HepG2 (cell line): Measurements from ENCODE around the gene SLC9A9. TPM values are rescaled to one million over a fixed set of nuclear protein-coding genes. Genes with fewer than 3 reads are reported as not detected.

Experiments used
- ATAC-seq: fragments of 200-7000 bp; cut with Tn5 transposase; 3 replicates; pipeline ENCODE4 v1.9.1; 2020; ENCODE audit warnings: mild to moderate bottlenecking, moderate library complexity
- BruUV-seq: library from RNA; stranded (reverse); fragments of 400-500 nt; replicated peaks from 2 replicates; lab custom pipeline; 2021; lab: Mats Ljungman, UMichigan
- CTCF ChIA-PET: fragments of 300-600 bp; formaldehyde crosslinking; extraction: SDS; loops from one replicate; lab custom pipeline; 2021; ENCODE audit warnings: low total read pairs, inconsistent platforms, low intra/inter-chr PET ratio; lab: Yijun Ruan, JAX
- POLR2A ChIA-PET: fragments of 350-600 bp; sonication (Branson Sonifier 250); formaldehyde crosslinking; loops from one replicate; lab custom pipeline; 2020; ENCODE audit warnings: antibody characterized with exemption, inconsistent platforms; lab: Yijun Ruan, JAX
- DNase-seq: peaks from one replicate; pipeline ENCODE4 v3.0.0-alpha.2; 2015; ENCODE audit warnings: low spot score
- FAIRE-seq: peaks from 3 replicates; lab custom pipeline; 2011; peaks lifted over from hg19 to GRCh38; lab: Jason Lieb, UNC
- H2AFZ ChIP-seq: one replicate; pipeline ENCODE4 v1.6.1; 2011; ENCODE audit warnings: low read length, inconsistent platforms
- H3K27ac ChIP-seq: fragments of 300-600 bp; 3 replicates; pipeline ENCODE4 v1.8.0; 2011; ENCODE audit warnings: mixed run types, mild to moderate bottlenecking, mixed read lengths, low read length, inconsistent platforms; ENCODE audit not compliant: insufficient read depth; ENCODE audit errors: extremely low read length
- H3K27me3 ChIP-seq, 2 experiments: fragments of 200-600 bp in 1 of 2; 2 replicates in 1 of 2; 3 replicates in 1 of 2; pipeline versions ENCODE4 v1.6.0 to v1.8.0; 2011; ENCODE audit warnings: low read length in 2 of 2, mild to moderate bottlenecking in 2 of 2, moderate library complexity in 2 of 2, inconsistent platforms in 1 of 2; ENCODE audit not compliant: insufficient read depth in 2 of 2, control insufficient read depth in 1 of 2
- H3K36me3 ChIP-seq, 2 experiments: fragments of 200-600 bp in 1 of 2; replicated peaks in 1 of 2; 2 replicates in 1 of 2; 3 replicates in 1 of 2; pipeline versions ENCODE4 v1.5.1 to v1.8.0; 2011; ENCODE audit warnings: low read length in 2 of 2, inconsistent platforms in 1 of 2; ENCODE audit not compliant: insufficient read depth in 2 of 2, control insufficient read depth in 1 of 2
- H3K4me1 ChIP-seq: 2 replicates; pipeline ENCODE4 v1.5.1; 2012; ENCODE audit warnings: low read length, inconsistent platforms; ENCODE audit not compliant: insufficient read depth
- H3K4me2 ChIP-seq: 2 replicates; pipeline ENCODE4 v1.6.0; 2011; ENCODE audit warnings: low read depth, low read length, inconsistent platforms
- H3K4me3 ChIP-seq, 3 experiments: fragments of 200-600 bp in 1 of 3; sonication (generic), shearing (Covaris generic) in 1 of 3; replicated peaks in 1 of 3; 2 replicates each; pipeline ENCODE4 v1.5.1; 2011 to 2016; ENCODE audit warnings: low read length in 3 of 3, inconsistent platforms in 2 of 3, low read depth in 2 of 3, mild to moderate bottlenecking in 2 of 3, control low read depth in 1 of 3, mixed read lengths in 1 of 3; ENCODE audit not compliant: insufficient read depth in 1 of 3
- H3K79me2 ChIP-seq: one replicate; pipeline ENCODE4 v1.6.1; 2011; ENCODE audit warnings: low read length, inconsistent platforms; ENCODE audit not compliant: insufficient read depth
- H3K9ac ChIP-seq: 2 replicates; pipeline ENCODE4 v1.6.0; 2011; ENCODE audit warnings: mild to moderate bottlenecking, low read depth, low read length, inconsistent platforms; ENCODE audit not compliant: insufficient read depth
- H3K9me3 ChIP-seq: 2 replicates; pipeline ENCODE4 v1.5.1; 2012; ENCODE audit warnings: mild to moderate bottlenecking, low read length
- H4K20me1 ChIP-seq: 2 replicates; pipeline ENCODE4 v1.6.0; 2011; ENCODE audit warnings: inconsistent platforms, mild to moderate bottlenecking, low read length, moderate library complexity; ENCODE audit not compliant: insufficient read depth
- ASH2L ChIP-seq: fragments of 300-600, 200-600 bp; sonication (generic); IDR thresholded peaks from 2 replicates; pipeline ENCODE4 v1.7.0; 2017; ENCODE audit warnings: low read depth, mild to moderate bottlenecking, moderate library complexity, mixed read lengths, low read length; ENCODE audit not compliant: insufficient read length
- CTCF ChIP-seq: sonication (generic); formaldehyde crosslinking; IDR thresholded peaks from 2 replicates; pipeline ENCODE4 v1.5.0; 2020; ENCODE audit warnings: mild to moderate bottlenecking, missing genetic modification reagents, moderate library complexity
- HNF4A ChIP-seq: sonication (generic); formaldehyde crosslinking; IDR thresholded peaks from 2 replicates; pipeline ENCODE4 v1.4.0; 2020; ENCODE audit warnings: missing genetic modification reagents
- IRF9 ChIP-seq: sonication (generic); formaldehyde crosslinking; IDR thresholded peaks from 2 replicates; pipeline ENCODE4 v1.8.0; 2022; ENCODE audit warnings: missing genetic modification reagents, mild to moderate bottlenecking, borderline replicate concordance
- KMT2A ChIP-seq: sonication (generic); formaldehyde crosslinking; IDR thresholded peaks from 2 replicates; pipeline ENCODE4 v1.4.0; 2020; ENCODE audit warnings: missing genetic modification reagents
- NFATC3 ChIP-seq: sonication (generic); formaldehyde crosslinking; IDR thresholded peaks from 2 replicates; pipeline ENCODE4 v1.5.1; 2020; ENCODE audit warnings: mild to moderate bottlenecking, missing genetic modification reagents
- SIX1 ChIP-seq: sonication (generic); formaldehyde crosslinking; IDR thresholded peaks from 2 replicates; pipeline ENCODE4 v1.4.0; 2020; ENCODE audit warnings: missing genetic modification reagents, borderline replicate concordance
- STAG1 ChIP-seq: sonication (generic); formaldehyde crosslinking; IDR thresholded peaks from 2 replicates; pipeline ENCODE4 v1.4.0; 2020; ENCODE audit warnings: missing genetic modification reagents
- TEAD3 ChIP-seq: optimal IDR thresholded peaks from 2 replicates; pipeline ENCODE3; 2016; ENCODE audit warnings: borderline replicate concordance
- ZMAT3 ChIP-seq: sonication (generic); formaldehyde crosslinking; conservative IDR thresholded peaks from 2 replicates; pipeline ENCODE4 v1.7.0; 2021; ENCODE audit warnings: missing genetic modification reagents
- ZNF234 ChIP-seq: sonication (generic); formaldehyde crosslinking; conservative IDR thresholded peaks from 2 replicates; pipeline ENCODE4 v1.5.1; 2020; ENCODE audit warnings: mild to moderate bottlenecking, missing genetic modification reagents
- ZNF337 ChIP-seq: sonication (generic); formaldehyde crosslinking; IDR thresholded peaks from 2 replicates; pipeline ENCODE4 v1.5.1; 2020; ENCODE audit warnings: missing genetic modification reagents, low read depth, mild to moderate bottlenecking, borderline replicate concordance
- ZNF572 ChIP-seq: sonication (generic); formaldehyde crosslinking; IDR thresholded peaks from 2 replicates; pipeline ENCODE4 v1.5.1; 2020; ENCODE audit warnings: mild to moderate bottlenecking, missing genetic modification reagents
- ZNF607 ChIP-seq: sonication (generic); formaldehyde crosslinking; IDR thresholded peaks from 2 replicates; pipeline ENCODE4 v1.5.1; 2020; ENCODE audit warnings: missing genetic modification reagents, mild to moderate bottlenecking, borderline replicate concordance
- ZNF629 ChIP-seq: sonication (generic); formaldehyde crosslinking; conservative IDR thresholded peaks from 2 replicates; pipeline ENCODE4 v1.5.0; 2020; ENCODE audit warnings: missing genetic modification reagents
- ZNF772 ChIP-seq: sonication (generic); formaldehyde crosslinking; IDR thresholded peaks from 2 replicates; pipeline ENCODE4 v1.5.0; 2020; ENCODE audit warnings: mild to moderate bottlenecking, missing genetic modification reagents
- ZNF816 ChIP-seq: sonication (generic); formaldehyde crosslinking; IDR thresholded peaks from 2 replicates; pipeline ENCODE4 v1.8.0; 2022; ENCODE audit warnings: missing genetic modification reagents, mild to moderate bottlenecking, borderline replicate concordance
- WGBS: methylation state at CpG from one replicate; pipeline ENCODE4 v1.1.6; 2017; ENCODE audit warnings: low lambda C conversion rate; 5-methylcytosine and 5-hydroxymethylcytosine counted together
- in situ Hi-C: cut with HindIII; loops from 2 replicates; pipeline ENCODE4 v1.10.0; 2017; ENCODE audit warnings: low pct_unique_long_range_greater_than_20kb; ENCODE audit not compliant: extremely low pct_ligation_motif_present
- intact Hi-C: fragments of 100-400 bp; cut with micrococcal nuclease; formaldehyde crosslinking; loops from one replicate; pipeline ENCODE4 v1.10.0; 2022; ENCODE audit not compliant: unreplicated experiment
- polyA plus RNA-seq, 8 experiments: library from polyadenylated mRNA; depleted of rRNA in 3 of 8; stranded (reverse) in 7 of 8; unstranded in 1 of 8; fragments of >200 nt; fragmentation: Illumina TruSeq in 4 of 8; extraction: Trizol in 4 of 8; gene quantifications; 2 replicates each; pipeline versions ENCODE4 v1.2.1 to v1.2.3, GENCODE V29; 2011 to 2016; ENCODE audit warnings: low read depth in 4 of 8, missing spikeins in 1 of 8, mixed read lengths in 1 of 8; ENCODE audit not compliant: insufficient read depth in 1 of 8
- total RNA-seq, 5 experiments: library from RNA; depleted of rRNA; stranded (reverse); fragments of >200 nt; fragmentation: Illumina TruSeq; extraction: Trizol; gene quantifications; 2 replicates each; pipeline ENCODE4 v1.2.3, GENCODE V29; 2016; ENCODE audit warnings: low read depth in 1 of 5
- TF ChIP-seq, protein P1 (sequence below): sonication (generic); formaldehyde crosslinking; IDR thresholded peaks from 2 replicates; pipeline ENCODE4 v1.4.0; 2020; ENCODE audit warnings: mild to moderate bottlenecking, missing genetic modification reagents
- TF ChIP-seq, protein P2 (sequence below): IDR thresholded peaks from 2 replicates; pipeline ENCODE4 v1.6.1; 2016

Gene SLC9A9
- total and polyA plus RNA-seq, 2 of the 13 experiments (the other 11 are each of a cell fraction or from before 2014, with no cell fraction given): not detected

- TF ChIP-seq ASH2L (no peak), ZMAT3 (no peak)
These were observed 411.9 kb downstream of the SLC9A9 start (continued) for GRCh38 chr3:143436231-143436930.

- CTCF ChIA-PET: no interaction called here
- FAIRE-seq: no peak
- in situ Hi-C loops: no loop called here
- TF ChIP-seq, protein P1, sequence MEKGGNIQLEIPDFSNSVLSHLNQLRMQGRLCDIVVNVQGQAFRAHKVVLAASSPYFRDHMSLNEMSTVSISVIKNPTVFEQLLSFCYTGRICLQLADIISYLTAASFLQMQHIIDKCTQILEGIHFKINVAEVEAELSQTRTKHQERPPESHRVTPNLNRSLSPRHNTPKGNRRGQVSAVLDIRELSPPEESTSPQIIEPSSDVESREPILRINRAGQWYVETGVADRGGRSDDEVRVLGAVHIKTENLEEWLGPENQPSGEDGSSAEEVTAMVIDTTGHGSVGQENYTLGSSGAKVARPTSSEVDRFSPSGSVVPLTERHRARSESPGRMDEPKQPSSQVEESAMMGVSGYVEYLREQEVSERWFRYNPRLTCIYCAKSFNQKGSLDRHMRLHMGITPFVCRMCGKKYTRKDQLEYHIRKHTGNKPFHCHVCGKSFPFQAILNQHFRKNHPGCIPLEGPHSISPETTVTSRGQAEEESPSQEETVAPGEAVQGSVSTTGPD: no peak
- TF ChIP-seq TEAD3 (no peak), ZNF816 (no peak), STAG1 (CRISPR knock-in tag) (peak; percentile 21; the same call in 1 of the 2 replicates), ZNF337 (CRISPR knock-in tag) (no peak), HNF4A (CRISPR knock-in tag) (no peak), SIX1 (CRISPR knock-in tag) (no peak), ZNF772 (CRISPR knock-in tag) (no peak), CTCF (CRISPR knock-in tag) (peak; percentile 41), ZNF572 (no peak), KMT2A (CRISPR knock-in tag) (no peak), IRF9 (CRISPR knock-in tag) (no peak), ZNF629 (peak; percentile 49), ZNF234 (no peak), NFATC3 (CRISPR knock-in tag) (no peak), ZNF607 (CRISPR knock-in tag) (no peak)
- TF ChIP-seq, protein P2, sequence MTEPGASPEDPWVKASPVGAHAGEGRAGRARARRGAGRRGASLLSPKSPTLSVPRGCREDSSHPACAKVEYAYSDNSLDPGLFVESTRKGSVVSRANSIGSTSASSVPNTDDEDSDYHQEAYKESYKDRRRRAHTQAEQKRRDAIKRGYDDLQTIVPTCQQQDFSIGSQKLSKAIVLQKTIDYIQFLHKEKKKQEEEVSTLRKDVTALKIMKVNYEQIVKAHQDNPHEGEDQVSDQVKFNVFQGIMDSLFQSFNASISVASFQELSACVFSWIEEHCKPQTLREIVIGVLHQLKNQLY (CRISPR knock-in tag): no peak
These were observed 414.4 kb downstream of the SLC9A9 start for GRCh38 chr3:143433787-143434378.

More at GRCh38 chr3:143433787-143434378, 414.4 kb downstream of the SLC9A9 start:
- ATAC-seq: no peak
- POLR2A ChIA-PET: no interaction called here
- no peak overlapping the region for H3K27ac ChIP-seq
- DNase-seq: peak; percentile 4
- 1% methylated on average over 4 of the region's 4 CpGs for WGBS
- no peak overlapping the region for H3K4me3 ChIP-seq
- H3K36me3 ChIP-seq: no peaks in the 10 kb centered on the region
- H3K79me2 ChIP-seq: no peaks in the 10 kb centered on the region
- H3K4me1 ChIP-seq: no peaks in the 10 kb centered on the region
- H3K9me3 ChIP-seq: no peaks in the 10 kb centered on the region
- no peak overlapping the region for H3K9ac ChIP-seq
- H3K27me3 ChIP-seq: no peaks in the 10 kb centered on the region
- intact Hi-C loops: loop anchor here (1.0 kb wide), 1 partner anchor 210 kb away; no protein-coding TSS in a partner anchor
- no peak overlapping the region for H2AFZ ChIP-seq
- H4K20me1 ChIP-seq: no peaks in the 10 kb centered on the region
- no TSS peak for BruUV-seq
- H3K4me2 ChIP-seq: no peak overlapping the region
